H9 (cell line): ENCODE results near the gene ADARB2. TPM values are rescaled to one million over a fixed set of nuclear protein-coding genes. Genes with fewer than 3 reads are reported as not detected.

ENCODE experiments used
- DNase-seq: peaks from one replicate; pipeline ENCODE4 v3.0.0-alpha.2; 2017
- H2AFZ ChIP-seq: one replicate; pipeline ENCODE4 v1.6.1; 2013; ENCODE audit warnings: mild to moderate bottlenecking, low read length, control low read depth, moderate library complexity
- H2AK5ac ChIP-seq: 2 replicates; pipeline ENCODE4 v1.6.1; 2013; ENCODE audit warnings: low read length, control low read depth, mixed read lengths; ENCODE audit not compliant: insufficient read length
- H2BK120ac ChIP-seq: one replicate; pipeline ENCODE4 v1.6.1; 2013; ENCODE audit warnings: low read depth, mild to moderate bottlenecking, low read length, control low read depth, inconsistent platforms; ENCODE audit not compliant: poor library complexity, severe bottlenecking
- H2BK12ac ChIP-seq: 2 replicates; pipeline ENCODE4 v1.6.1; 2013; ENCODE audit warnings: low read length, control low read depth, mixed read lengths, low read depth; ENCODE audit not compliant: insufficient read length
- H2BK15ac ChIP-seq: 2 replicates; pipeline ENCODE4 v1.6.1; 2013; ENCODE audit warnings: low read depth, low read length, control low read depth
- H2BK20ac ChIP-seq: one replicate; pipeline ENCODE4 v1.6.1; 2013; ENCODE audit warnings: low read depth, mild to moderate bottlenecking, low read length, control low read depth, inconsistent platforms; ENCODE audit not compliant: poor library complexity, severe bottlenecking
- H2BK5ac ChIP-seq: 2 replicates; pipeline ENCODE4 v1.6.1; 2013; ENCODE audit warnings: low read length, control low read depth, mixed read lengths; ENCODE audit not compliant: insufficient read length
- H3K14ac ChIP-seq: 2 replicates; pipeline ENCODE4 v1.6.1; 2013; ENCODE audit warnings: low read length, control low read depth; ENCODE audit not compliant: insufficient read depth
- H3K18ac ChIP-seq: 2 replicates; pipeline ENCODE4 v1.6.1; 2013; ENCODE audit warnings: low read depth, mild to moderate bottlenecking, mixed read lengths, low read length, control low read depth; ENCODE audit not compliant: insufficient read length
- H3K23ac ChIP-seq: 2 replicates; pipeline ENCODE4 v1.6.1; 2013; ENCODE audit warnings: low read length, control low read depth, mixed read lengths, low read depth; ENCODE audit not compliant: insufficient read length
- H3K23me2 ChIP-seq: 2 replicates; pipeline ENCODE4 v1.6.1; 2013; ENCODE audit warnings: low read depth, mild to moderate bottlenecking, mixed read lengths, low read length, control low read depth; ENCODE audit not compliant: insufficient read length, poor library complexity, severe bottlenecking
- H3K27ac ChIP-seq: 2 replicates; pipeline ENCODE4 v1.5.1; 2013; ENCODE audit warnings: low read length, control low read depth, mixed read lengths, low read depth; ENCODE audit not compliant: insufficient read length
- H3K27me3 ChIP-seq: 2 replicates; pipeline ENCODE4 v1.6.1; 2013; ENCODE audit warnings: low read length, control low read depth, inconsistent platforms; ENCODE audit not compliant: insufficient read depth
- H3K4ac ChIP-seq: 2 replicates; pipeline ENCODE4 v1.6.1; 2013; ENCODE audit warnings: low read depth, mild to moderate bottlenecking, control low read depth, inconsistent platforms, low read length, moderate library complexity
- H3K4me1 ChIP-seq: 2 replicates; pipeline ENCODE4 v1.6.1; 2013; ENCODE audit warnings: low read length, control low read depth, inconsistent platforms; ENCODE audit not compliant: insufficient read depth
- H3K4me2 ChIP-seq: 2 replicates; pipeline ENCODE4 v1.6.1; 2013; ENCODE audit warnings: low read length, control low read depth, mixed read lengths; ENCODE audit not compliant: insufficient read length, insufficient read depth
- H3K56ac ChIP-seq: 2 replicates; pipeline ENCODE4 v1.6.1; 2013; ENCODE audit warnings: low read depth, mild to moderate bottlenecking, mixed read lengths, low read length, control low read depth; ENCODE audit not compliant: insufficient read length
- H3K79me1 ChIP-seq: 2 replicates; pipeline ENCODE4 v1.6.1; 2013; ENCODE audit warnings: low read depth, mild to moderate bottlenecking, moderate library complexity, low read length, control low read depth, inconsistent platforms; ENCODE audit not compliant: insufficient read depth, poor library complexity, severe bottlenecking
- H3K79me2 ChIP-seq: 2 replicates; pipeline ENCODE4 v1.6.1; 2013; ENCODE audit warnings: low read length, control low read depth, inconsistent platforms; ENCODE audit not compliant: insufficient read depth
- H3K9ac ChIP-seq: 2 replicates; pipeline ENCODE4 v1.6.1; 2013; ENCODE audit warnings: low read length, control low read depth, mixed read lengths; ENCODE audit not compliant: insufficient read length; ENCODE audit errors: extremely low read depth
- H3K9me3 ChIP-seq: one replicate; pipeline ENCODE4 v1.6.1; 2013; ENCODE audit warnings: low read depth, low read length, inconsistent platforms; ENCODE audit not compliant: control insufficient read depth
- H3T11ph ChIP-seq: one replicate; pipeline ENCODE4 v1.6.1; 2013; ENCODE audit warnings: mild to moderate bottlenecking, low read length, control low read depth, inconsistent platforms
- H4K20me1 ChIP-seq: one replicate; pipeline ENCODE4 v1.6.1; 2013; ENCODE audit not compliant: control insufficient read depth, insufficient read length, insufficient read depth
- H4K5ac ChIP-seq: 2 replicates; pipeline ENCODE4 v1.6.1; 2013; ENCODE audit warnings: low read depth, mild to moderate bottlenecking, mixed read lengths, low read length, control low read depth; ENCODE audit not compliant: insufficient read length
- H4K8ac ChIP-seq: replicated peaks from 2 replicates; pipeline ENCODE4 v1.6.1; 2013; ENCODE audit warnings: low read length, control low read depth, mixed read lengths, low read depth; ENCODE audit not compliant: insufficient read length
- H4K91ac ChIP-seq: 2 replicates; pipeline ENCODE4 v1.6.1; 2013; ENCODE audit warnings: low read depth, mild to moderate bottlenecking, moderate library complexity, mixed read lengths, low read length, control low read depth; ENCODE audit not compliant: insufficient read length
- H3K27ac Mint-ChIP-seq, 3 experiments: 2 replicates in 2 of 3; 3 replicates in 1 of 3; pipeline ENCODE4 v1.8.0; 2020 to 2021; ENCODE audit warnings: mixed read lengths in 3 of 3, mild to moderate bottlenecking in 1 of 3, moderate library complexity in 1 of 3
- H3K27me3 Mint-ChIP-seq: 2 replicates; pipeline ENCODE4 v1.8.0; 2021; ENCODE audit warnings: low read depth, mild to moderate bottlenecking, moderate library complexity, mixed read lengths
- H3K36me3 Mint-ChIP-seq, 3 experiments: 2 replicates in 2 of 3; 3 replicates in 1 of 3; pipeline ENCODE4 v1.8.0; 2020 to 2021; ENCODE audit warnings: low read depth in 3 of 3, mixed read lengths in 3 of 3; ENCODE audit not compliant: insufficient read depth in 1 of 3
- H3K4me1 Mint-ChIP-seq, 2 experiments: 2 replicates each; pipeline ENCODE4 v1.8.0; 2020; ENCODE audit warnings: mixed read lengths in 2 of 2
- H3K4me3 Mint-ChIP-seq, 2 experiments: 2 replicates in 1 of 2; 3 replicates in 1 of 2; pipeline ENCODE4 v1.8.0; 2020 to 2021; ENCODE audit warnings: mild to moderate bottlenecking in 2 of 2, mixed read lengths in 2 of 2, moderate library complexity in 1 of 2
- H3K9me3 Mint-ChIP-seq, 2 experiments: 2 replicates in 1 of 2; 3 replicates in 1 of 2; pipeline ENCODE4 v1.8.0; 2020; ENCODE audit warnings: mild to moderate bottlenecking in 2 of 2, mixed read lengths in 2 of 2, moderate library complexity in 1 of 2
- WGBS: extraction: QIAGEN DNeasy Blood & Tissue Kit; methylation state at CpG from one replicate; pipeline ENCODE4 v1.1.7; 2013; ENCODE audit warnings: missing lambda C conversion rate, low lambda C conversion rate, mixed read lengths; ENCODE audit not compliant: insufficient read length; ENCODE audit errors: extremely low coverage; 5-methylcytosine and 5-hydroxymethylcytosine counted together
- total RNA-seq: library from RNA; stranded (reverse); gene quantifications from 2 replicates; pipeline ENCODE4 v1.2.1, GENCODE V29; 2021
- TF ChIP-seq, protein P1 (sequence below): fragments of 200-600 bp; sonication (generic); conservative IDR thresholded peaks from 3 replicates; pipeline ENCODE4 v1.8.0; 2021; ENCODE audit warnings: antibody characterized with exemption, mild to moderate bottlenecking

ADARB2 gene
- total RNA-seq, 1 experiment from 2014 or later: 0.87 TPM

DNA sequence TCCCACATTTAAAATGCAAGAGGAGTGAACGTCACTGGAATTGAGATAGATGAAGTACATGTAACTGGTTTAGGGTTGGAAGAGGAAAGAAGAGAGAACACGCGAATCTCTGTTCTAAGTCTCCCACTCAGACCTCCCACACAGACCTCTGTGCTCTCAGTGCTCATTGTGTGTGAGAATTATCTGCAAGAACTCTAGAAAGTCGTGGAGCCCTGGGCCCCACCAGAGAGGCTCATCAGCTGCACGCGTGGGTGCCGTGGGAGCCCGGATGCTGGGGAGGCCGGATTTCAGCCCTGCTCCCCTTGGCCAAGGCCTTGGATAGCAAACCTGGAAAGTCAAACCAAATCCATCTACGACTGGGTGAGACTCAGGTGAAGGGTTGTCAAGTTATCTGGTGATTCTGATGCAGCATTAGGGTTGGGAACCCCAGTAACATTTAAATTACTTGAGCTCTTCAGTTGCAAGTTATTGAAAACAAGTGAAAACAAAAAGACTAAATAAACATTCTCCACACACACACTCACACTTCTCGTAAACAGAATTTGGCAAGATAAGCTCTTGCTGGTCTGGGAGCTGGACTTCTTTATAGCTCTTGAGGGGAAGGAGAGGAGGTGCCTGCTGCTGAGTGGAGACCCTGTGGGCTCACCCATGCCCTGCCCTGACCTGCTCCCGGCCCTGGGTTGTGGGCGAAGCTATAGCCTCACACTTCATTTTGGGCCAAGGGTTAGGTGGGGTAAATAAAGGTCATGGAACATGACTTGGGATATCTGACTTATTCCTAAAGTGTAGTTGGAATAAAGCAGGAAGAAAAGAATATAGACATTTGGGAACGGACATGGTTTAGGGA, 250.3 kb downstream of the ADARB2 start:
- no peak overlapping the region for H3K4me3 Mint-ChIP-seq
- Histone ChIP-seq H3K9me3 (no peaks in the 10 kb centered on the region), H3K79me2 (no peaks in the 10 kb centered on the region), H3K56ac (no peak overlapping the region), H2BK20ac (no peak overlapping the region), H3T11ph (no peak overlapping the region), H2BK15ac (no peak overlapping the region), H2BK120ac (no peak overlapping the region), H3K4ac (no peak overlapping the region), H4K91ac (no peak overlapping the region), H4K5ac (no peak overlapping the region), H3K4me1 (peaks cover 5% of the 10 kb centered on the region; the same call in 1 of the 2 replicates), H3K18ac (no peak overlapping the region), H2BK12ac (no peak overlapping the region), H4K8ac (no peak overlapping the region), H2AK5ac (no peak overlapping the region), H3K27ac (no peak overlapping the region), H3K23ac (no peak overlapping the region), H4K20me1 (no peaks in the 10 kb centered on the region), H3K14ac (no peak overlapping the region), H2BK5ac (no peak overlapping the region), H2AFZ (no peak overlapping the region), H3K79me1 (no peaks in the 10 kb centered on the region), H3K9ac (no peak overlapping the region), H3K27me3 (no peaks in the 10 kb centered on the region), H3K23me2 (no peaks in the 10 kb centered on the region), H3K4me2 (no peak overlapping the region)
- no CpG with 5 or more reads among the region's 14 CpGs for WGBS
- no peaks in the 10 kb centered on the region for H3K9me3 Mint-ChIP-seq
- H3K27me3 Mint-ChIP-seq: peaks cover 13% of the 10 kb centered on the region
- H3K4me1 Mint-ChIP-seq: peaks cover 16 to 22% of the 10 kb centered on the region in 2 experiments
- TF ChIP-seq, protein P1, sequence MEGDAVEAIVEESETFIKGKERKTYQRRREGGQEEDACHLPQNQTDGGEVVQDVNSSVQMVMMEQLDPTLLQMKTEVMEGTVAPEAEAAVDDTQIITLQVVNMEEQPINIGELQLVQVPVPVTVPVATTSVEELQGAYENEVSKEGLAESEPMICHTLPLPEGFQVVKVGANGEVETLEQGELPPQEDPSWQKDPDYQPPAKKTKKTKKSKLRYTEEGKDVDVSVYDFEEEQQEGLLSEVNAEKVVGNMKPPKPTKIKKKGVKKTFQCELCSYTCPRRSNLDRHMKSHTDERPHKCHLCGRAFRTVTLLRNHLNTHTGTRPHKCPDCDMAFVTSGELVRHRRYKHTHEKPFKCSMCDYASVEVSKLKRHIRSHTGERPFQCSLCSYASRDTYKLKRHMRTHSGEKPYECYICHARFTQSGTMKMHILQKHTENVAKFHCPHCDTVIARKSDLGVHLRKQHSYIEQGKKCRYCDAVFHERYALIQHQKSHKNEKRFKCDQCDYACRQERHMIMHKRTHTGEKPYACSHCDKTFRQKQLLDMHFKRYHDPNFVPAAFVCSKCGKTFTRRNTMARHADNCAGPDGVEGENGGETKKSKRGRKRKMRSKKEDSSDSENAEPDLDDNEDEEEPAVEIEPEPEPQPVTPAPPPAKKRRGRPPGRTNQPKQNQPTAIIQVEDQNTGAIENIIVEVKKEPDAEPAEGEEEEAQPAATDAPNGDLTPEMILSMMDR: no peak
- DNase-seq: no peak
- H3K36me3 Mint-ChIP-seq: no peaks in the 10 kb centered on the region
- no peak overlapping the region; a peak in 1 of 7 replicates for H3K27ac Mint-ChIP-seq
